ENCODE results near the gene DLEC1. TPM values are rescaled to one million over a fixed set of nuclear protein-coding genes. Genes with fewer than 3 reads are reported as not detected.
A peak's percentile ranks its signal among the peaks of the same experiment; 100 is the strongest.
"Not testable (repeated sequence)": the region's sequence is repeated elsewhere in the genome, so short reads cannot be mapped to it uniquely, and the experiment has no call there.

The DLEC1 gene
- total RNA-seq, 1 experiment from 2014 or later, result 0.58 TPM

DNA sequence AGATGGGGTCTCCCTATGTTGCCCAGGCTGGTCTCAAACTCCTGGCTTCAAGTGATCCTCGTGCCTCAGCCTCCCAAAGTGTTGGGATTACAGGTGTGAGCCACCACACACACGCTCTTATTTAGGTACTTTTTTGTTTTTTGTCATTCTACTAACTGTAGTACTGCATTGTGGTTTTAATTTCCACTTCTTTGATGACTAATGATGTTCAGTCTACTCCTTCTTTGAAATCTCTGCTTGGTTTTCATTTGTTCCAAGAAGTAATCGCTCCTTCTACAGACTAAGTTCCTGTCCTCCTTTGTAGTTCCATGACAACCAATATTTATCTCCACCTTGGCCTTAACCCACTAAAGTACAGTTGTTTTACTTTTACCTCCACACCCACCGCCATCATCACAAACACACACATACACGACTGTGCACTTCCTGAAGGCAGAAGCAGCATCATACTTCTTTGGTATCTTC lies 529 bp upstream of the DLEC1 start:
- DNase-seq (ENCODE audit: low spot score), result no peak

DNA sequence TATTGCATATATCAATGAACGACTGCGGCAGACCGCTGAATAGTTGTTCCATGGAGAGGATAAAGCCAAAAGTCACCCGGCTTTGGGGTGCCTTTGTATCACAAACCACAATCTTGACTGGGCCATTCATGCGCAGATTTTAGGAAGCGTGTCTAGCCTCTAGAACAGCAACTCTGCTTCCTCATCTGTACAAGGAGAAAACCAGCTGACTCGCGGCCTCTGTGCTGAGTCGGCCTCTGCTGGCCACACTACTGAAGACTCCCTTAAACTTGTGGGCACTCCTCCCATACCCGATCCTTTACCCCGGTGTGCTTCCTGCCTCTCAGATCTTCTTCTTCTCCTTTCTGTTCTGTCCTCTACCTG lies 872 bp downstream of the DLEC1 start:
- DNase-seq (ENCODE audit: low spot score), result no peak

GRCh38 chr3:38040401-38040800 lies 1.4 kb downstream of the DLEC1 start:
- DNase-seq (ENCODE audit: low spot score), result no peak

GRCh38 chr3:38043486-38043885 lies 4.5 kb downstream of the DLEC1 start:
- DNase-seq (ENCODE audit: low spot score), result no peak

DNA sequence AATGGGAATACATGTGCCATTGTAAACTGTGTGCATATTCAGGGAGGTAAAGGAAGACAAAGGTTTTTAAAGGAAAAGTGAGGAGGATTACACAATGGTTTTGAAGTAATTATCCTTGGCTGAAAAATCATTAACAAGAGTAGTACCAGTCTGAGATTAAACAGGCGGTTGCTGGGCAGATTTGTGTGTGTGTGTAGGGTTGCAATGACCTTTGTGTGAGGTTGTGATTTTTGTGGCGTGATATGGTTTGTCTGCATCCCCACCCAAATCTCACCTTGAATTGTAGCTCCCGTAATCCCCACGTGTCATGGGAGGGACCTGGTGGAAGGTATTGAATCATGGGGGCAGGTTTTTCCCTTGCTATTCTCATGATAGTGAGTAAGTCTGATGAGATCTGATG lies 7.0 kb downstream of the DLEC1 start:
- no peak for DNase-seq (ENCODE audit: low spot score)

DNA sequence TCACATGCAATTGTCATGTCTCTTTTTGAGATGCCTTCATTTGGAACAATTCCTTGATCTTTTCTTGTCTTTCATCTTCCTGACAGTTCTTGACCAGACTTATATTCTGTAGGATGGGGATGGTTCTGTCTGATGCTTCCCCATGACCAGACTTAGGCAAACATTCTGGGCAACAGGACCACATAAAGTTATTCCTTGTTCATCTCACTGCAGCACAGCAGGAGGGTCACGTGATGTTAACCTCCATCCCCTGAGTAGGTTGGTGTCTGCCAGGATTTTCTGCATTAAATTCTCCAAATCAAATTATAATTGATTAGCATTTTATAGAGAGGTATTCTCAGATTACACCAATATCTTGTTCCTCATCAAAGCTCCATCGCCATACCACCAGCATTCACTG lies 7.8 kb downstream of the DLEC1 start:
- DNase-seq (ENCODE audit: low spot score), result no peak

GRCh38 chr3:38047896-38048295 lies 8.9 kb downstream of the DLEC1 start:
- no peak for DNase-seq (ENCODE audit: low spot score)

- DNase-seq (ENCODE audit: low spot score), result no peak
These were observed 10.5 kb downstream of the DLEC1 start for GRCh38 chr3:38049358-38050126.

- no peak for DNase-seq (ENCODE audit: low spot score)
These were observed 12.1 kb downstream of the DLEC1 start for GRCh38 chr3:38051131-38051530.

GRCh38 chr3:38053286-38053685 lies 14.3 kb downstream of the DLEC1 start:
- not testable (repeated sequence) for DNase-seq (ENCODE audit: low spot score)

DNA sequence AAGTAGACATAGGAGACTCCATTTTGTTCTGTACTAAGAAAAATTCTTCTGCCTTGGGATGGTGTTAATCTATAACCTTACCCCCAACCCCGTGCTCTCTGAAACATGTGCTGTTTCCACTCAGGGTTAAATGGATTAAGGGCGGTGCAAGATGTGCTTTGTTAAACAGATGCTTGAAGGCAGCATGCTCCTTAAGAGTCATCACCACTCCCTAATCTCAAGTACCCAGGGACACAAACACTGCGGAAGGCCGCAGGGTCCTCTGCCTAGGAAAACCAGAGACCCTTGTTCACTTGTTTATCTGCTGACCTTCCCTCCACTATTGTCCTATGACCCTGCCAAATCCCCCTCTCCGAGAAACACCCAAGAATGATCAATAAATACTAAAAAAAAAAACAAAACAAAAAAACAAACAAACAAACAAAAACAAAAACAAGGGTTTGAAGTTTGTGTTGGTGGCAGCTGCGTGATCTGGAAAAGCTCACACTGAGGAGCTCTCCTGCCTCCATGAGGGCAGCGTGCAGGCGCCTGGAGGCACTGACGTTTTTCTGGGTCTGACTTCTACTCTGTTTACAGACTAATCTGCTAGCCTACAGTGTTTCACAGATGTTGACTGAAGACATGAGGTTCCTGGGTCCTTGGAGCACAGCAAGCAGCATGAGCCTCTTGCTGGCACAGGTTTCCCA lies 14.9 kb downstream of the DLEC1 start:
- DNase-seq (ENCODE audit: low spot score), result not testable (repeated sequence)

DNA sequence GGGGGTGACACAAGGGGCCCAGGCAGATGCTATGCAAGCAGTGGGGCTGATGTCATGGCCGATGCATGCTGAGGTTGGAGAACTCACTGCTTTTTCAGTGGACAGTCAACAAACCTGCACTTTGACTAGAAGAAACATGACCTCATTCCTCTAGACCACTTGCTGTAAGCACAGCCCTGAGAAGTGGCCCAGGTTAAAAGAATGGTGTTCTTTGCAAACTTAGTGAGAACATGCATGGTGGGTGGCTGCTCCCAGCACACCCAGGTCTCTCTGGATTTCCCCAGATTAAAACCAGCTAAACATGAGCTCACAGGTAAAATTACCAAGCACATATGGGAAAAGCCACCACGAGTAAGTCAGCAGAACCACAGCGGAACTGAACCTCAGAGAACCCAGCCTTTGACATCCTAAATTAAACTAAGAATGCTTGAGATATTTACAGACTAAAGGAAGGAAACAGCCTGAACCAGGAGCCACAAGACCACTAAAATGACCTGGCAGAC lies 15.5 kb downstream of the DLEC1 start:
- no peak for DNase-seq (ENCODE audit: low spot score)

- no peak for DNase-seq (ENCODE audit: low spot score)
These were observed 20.1 kb downstream of the DLEC1 start for GRCh38 chr3:38059148-38059547.

DNA sequence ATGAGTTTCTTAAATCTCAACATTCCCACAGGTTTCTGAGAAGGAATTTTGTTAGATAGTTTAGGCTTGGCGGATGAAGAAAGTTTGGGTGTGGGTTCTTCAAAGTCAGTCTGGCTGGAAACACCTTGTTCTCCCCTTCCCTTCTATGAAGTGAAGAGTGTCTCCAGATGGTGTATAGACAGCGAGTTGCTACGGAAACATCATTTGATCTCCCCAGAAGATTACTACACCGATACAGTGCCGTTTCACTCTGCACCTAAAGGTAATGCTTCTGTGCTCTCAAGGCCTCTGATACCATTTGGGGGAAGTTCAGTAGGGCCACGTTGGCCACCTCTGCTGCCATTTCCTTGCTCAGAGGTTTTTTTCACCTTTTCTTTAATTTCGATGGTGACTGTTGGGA lies 20.6 kb downstream of the DLEC1 start:
- DNase-seq (ENCODE audit: low spot score), result no peak

DNA sequence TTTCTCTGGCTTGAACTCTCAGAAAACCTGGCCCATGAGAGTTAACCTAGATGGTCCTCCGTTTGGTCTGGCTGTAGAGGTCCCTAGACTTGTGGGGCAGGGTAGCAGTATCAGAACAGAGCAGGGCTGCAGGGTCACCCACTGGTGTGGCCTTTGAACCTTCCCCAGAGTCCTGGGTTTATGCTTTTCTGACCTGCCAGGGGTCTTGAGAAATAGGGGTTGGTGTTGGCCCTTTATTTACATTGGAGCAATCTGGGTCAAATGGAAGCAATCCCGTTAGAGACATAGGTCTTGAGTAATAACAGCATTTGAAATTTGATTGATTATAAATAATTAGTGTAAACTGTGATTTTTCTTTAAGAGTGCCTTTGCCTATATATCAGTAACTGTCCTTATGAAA lies 23.8 kb downstream of the DLEC1 start:
- DNase-seq (ENCODE audit: low spot score), result no peak

DNA sequence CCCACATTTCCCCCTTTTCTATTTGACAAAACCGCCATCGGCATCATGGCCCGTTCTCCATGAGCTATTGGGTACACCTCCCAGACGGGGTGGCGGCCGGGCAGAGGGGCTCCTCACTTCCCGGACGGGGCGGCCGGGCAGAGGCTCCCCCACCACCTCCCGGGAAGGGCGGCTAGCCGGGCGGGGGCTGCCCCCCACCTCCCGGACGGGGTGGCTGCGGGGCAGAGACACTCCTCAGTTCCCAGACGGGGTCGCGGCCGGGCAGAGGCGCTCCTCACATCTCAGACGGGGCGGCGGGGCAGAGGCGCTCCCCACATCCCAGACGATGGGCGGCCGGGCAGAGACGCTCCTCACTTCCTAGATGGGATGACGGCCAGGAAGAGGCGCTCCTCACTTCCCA lies 25.4 kb downstream of the DLEC1 start:
- not testable (repeated sequence) for DNase-seq (ENCODE audit: low spot score)

DNA sequence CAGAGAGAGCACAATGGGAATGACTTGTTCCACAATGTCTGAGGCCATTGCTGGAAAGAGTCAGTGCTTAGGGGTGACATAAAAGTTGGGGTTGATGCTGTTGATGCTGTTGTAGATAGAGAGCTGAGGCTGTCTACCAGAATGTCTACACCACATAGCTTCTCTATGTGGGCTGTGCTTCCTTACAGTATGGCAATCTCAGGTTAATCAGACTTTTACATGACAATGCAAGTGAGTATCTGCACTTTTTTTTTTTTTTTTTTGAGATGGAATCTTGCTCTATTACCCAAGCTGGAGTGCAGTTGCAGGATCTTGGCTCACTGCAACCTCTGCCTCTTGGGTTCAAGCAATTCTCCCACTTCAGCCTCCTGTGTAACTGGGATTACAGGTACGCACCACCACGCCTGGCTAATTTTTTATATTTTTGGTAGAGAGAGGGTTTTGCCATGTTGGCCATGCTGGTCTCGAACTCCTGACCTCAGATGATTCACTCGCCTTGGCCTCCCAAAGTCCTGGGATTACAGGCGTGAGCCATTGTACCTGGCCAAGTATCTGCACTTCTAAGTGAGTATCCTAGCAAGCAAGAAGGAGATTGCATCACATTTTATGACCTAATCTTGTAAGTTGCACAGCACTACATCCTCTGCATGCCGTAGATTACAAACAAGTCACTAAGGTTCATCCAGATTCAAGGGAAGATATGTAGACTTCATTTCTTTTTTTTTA lies 28.7 kb downstream of the DLEC1 start:
- no peak for DNase-seq (ENCODE audit: low spot score)

DNA sequence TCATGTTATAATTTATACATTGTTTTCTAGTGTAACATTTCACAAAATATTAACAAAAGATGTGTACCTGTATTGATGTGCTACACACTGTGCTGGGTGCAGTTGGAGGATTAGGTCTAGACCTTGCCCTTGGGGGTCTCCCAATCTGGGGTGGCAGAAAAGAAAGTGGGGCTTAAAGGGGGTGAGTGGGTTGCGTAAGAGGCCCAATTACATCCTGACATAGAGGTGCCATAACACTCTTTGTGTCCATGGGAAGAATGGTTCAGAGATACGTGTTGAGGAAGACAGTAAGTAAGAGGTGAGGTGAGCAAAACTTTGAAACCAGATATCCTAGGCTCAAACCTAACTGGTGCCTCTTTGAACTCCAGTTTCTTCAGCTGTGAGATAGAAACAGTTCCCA lies 31.0 kb downstream of the DLEC1 start:
- no peak for DNase-seq (ENCODE audit: low spot score)

DNA sequence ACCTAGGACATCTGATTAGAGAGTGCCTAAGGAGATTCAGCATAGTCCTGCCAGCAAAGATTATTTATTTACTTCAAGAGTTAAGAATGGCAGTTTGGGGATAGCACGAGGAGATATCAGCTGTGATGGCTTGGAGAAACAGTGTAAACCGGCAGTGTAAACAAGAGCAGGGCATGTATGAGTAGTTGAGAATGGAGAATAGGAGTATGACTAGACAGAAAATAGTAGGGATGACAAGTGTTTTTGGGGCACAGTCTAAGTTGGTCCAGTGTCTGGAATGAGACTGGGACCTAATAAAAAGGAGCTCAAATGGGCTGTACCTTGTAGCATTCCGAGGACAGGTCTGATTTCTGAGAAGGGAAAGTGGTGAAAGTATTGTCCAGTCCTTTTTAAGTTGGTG lies 38.1 kb downstream of the DLEC1 start:
- DNase-seq (ENCODE audit: low spot score), result not testable (repeated sequence)

DNA sequence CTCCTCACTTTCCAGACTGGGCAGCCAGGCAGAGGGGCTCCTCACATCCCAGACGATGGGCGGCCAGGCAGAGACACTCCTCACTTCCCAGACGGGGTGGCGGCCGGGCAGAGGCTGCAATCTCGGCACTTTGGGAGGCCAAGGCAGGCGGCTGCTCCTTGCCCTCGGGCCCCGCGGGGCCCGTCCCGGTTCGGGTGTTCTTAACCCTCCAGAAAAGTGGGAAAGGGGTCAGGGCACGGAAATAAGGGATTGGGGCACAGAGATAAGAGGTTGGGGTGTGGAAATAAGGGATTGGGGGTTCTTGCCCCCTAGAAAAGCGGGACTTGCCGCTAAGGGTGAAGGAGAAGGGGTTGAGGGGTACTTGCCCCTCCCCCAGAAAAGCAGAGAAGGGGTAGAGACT lies 43.3 kb downstream of the DLEC1 start:
- not testable (repeated sequence) for DNase-seq (ENCODE audit: low spot score)

DNA sequence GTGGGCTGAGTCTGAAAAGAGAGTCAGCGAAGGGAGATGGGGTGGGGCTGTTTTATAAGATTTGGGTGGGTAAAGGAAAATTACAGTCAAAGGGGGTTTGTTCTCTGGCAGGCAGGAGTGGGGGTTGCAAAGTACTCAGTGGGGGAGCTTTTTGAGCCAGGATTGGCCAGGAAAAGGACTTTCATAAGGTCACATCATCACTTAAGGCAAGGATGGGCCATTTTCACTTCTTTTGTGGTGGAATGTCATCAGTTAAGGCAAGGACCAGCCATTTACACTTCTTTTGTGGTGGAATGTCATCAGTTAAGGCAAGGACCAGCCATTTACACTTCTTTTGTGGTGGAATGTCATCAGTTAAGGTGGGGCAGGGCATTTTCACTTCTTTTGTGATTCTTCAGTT lies 44.2 kb downstream of the DLEC1 start:
- not testable (repeated sequence) for DNase-seq (ENCODE audit: low spot score)

DNA sequence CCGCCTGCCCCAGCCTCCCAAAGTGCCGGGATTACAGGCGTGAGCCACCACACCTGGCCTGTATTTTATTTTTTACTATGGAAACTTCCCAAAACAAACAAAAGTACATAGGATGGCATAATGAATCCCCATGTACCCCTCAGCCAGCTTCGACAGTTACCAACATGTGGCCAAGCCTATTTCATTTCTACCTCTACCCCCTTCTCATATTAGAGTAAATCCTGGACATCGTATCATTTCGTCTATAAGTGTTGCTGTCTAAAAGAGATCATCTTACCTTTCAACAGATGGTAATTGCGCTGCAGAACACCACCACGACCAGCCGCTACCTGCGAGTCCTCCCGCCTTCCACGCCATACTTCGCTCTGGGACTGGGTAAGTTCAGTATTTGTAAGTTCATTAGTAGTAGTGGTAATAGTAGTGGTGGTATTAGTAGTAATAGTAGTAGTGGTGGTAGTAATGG lies 44.9 kb downstream of the DLEC1 start:
- peak; percentile 2 for DNase-seq (ENCODE audit: low spot score)
